Measurements from ENCODE around the gene DAB1. TPM values are rescaled to one million over a fixed set of nuclear protein-coding genes. Genes with fewer than 3 reads are reported as not detected.

Gene DAB1
- total RNA-seq, 1 donor from 2014 or later = not detected

GRCh38 chr1:57450981-57451380 lies 27.1 kb upstream of the DAB1 start:
- Mint-ChIP-seq H3K4me1 (ENCODE audit: low read depth) (no peaks in the 10 kb centered on the region), H3K4me3 (ENCODE audit: unreplicated experiment) (no peak overlapping the region), H3K9me3 (ENCODE audit: low read depth) (peaks cover 3% of the 10 kb centered on the region), H3K27ac (ENCODE audit: unreplicated experiment) (no peak overlapping the region), H3K36me3 (ENCODE audit: low read depth) (peaks cover 5% of the 10 kb centered on the region), H3K27me3 (ENCODE audit: low read depth) (peaks cover 25% of the 10 kb centered on the region)
- no peak for TF ChIP-seq CTCF (IDR thresholded peaks at IDR 0.05)
- no peak for DNase-seq (ENCODE audit: low spot score)

DNA sequence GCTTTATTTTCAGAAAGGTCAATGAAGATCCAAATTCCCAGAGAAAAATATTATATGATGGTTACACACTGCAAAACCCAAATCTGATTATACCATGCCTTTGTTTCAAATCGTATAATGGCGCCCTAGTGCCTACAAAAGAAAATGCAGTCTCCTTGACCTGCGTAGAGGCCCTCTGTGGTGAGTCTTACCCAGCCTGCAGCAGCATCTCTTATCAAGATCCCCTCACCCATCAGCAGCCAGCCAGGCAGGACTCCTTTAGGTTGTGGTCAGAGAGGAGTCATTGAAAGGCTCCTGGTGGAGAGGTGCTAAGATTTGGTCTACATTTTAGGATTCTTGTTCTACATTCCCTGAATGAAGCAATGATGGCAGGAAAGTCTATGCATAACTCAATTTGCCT lies 23.7 kb upstream of the DAB1 start:
- H3K36me3 Mint-ChIP-seq (ENCODE audit: low read depth) = peaks cover 2% of the 10 kb centered on the region
- no peak overlapping the region for H3K27ac Mint-ChIP-seq (ENCODE audit: unreplicated experiment)
- no peak for DNase-seq (ENCODE audit: low spot score)
- H3K4me1 Mint-ChIP-seq (ENCODE audit: low read depth) = no peaks in the 10 kb centered on the region
- no peaks in the 10 kb centered on the region for H3K9me3 Mint-ChIP-seq (ENCODE audit: low read depth)
- TF ChIP-seq CTCF (IDR thresholded peaks at IDR 0.05) = no peak
- H3K4me3 Mint-ChIP-seq (ENCODE audit: unreplicated experiment) = no peak overlapping the region
- peaks cover 21% of the 10 kb centered on the region for H3K27me3 Mint-ChIP-seq (ENCODE audit: low read depth)

- H3K9me3 Mint-ChIP-seq (ENCODE audit: low read depth) = no peaks in the 10 kb centered on the region
- H3K4me1 Mint-ChIP-seq (ENCODE audit: low read depth) = no peaks in the 10 kb centered on the region
- no peak for DNase-seq (ENCODE audit: low spot score)
- peaks cover 2% of the 10 kb centered on the region for H3K36me3 Mint-ChIP-seq (ENCODE audit: low read depth)
- TF ChIP-seq CTCF (IDR thresholded peaks at IDR 0.05) = no peak
- no peak overlapping the region for H3K27ac Mint-ChIP-seq (ENCODE audit: unreplicated experiment)
- H3K4me3 Mint-ChIP-seq (ENCODE audit: unreplicated experiment) = no peak overlapping the region
- peaks cover 7% of the 10 kb centered on the region for H3K27me3 Mint-ChIP-seq (ENCODE audit: low read depth)
Measured at GRCh38 chr1:57443004-57443403, 19.1 kb upstream of the DAB1 start.

GRCh38 chr1:57440096-57440495 lies 16.2 kb upstream of the DAB1 start:
- no peak overlapping the region for H3K27ac Mint-ChIP-seq (ENCODE audit: unreplicated experiment)
- H3K36me3 Mint-ChIP-seq (ENCODE audit: low read depth) = no peaks in the 10 kb centered on the region

GRCh38 chr1:57431400-57431799 lies 7.5 kb upstream of the DAB1 start:
- Mint-ChIP-seq H3K27ac (ENCODE audit: unreplicated experiment) (no peak overlapping the region), H3K4me1 (ENCODE audit: low read depth) (no peaks in the 10 kb centered on the region), H3K27me3 (ENCODE audit: low read depth) (peaks cover 5% of the 10 kb centered on the region), H3K4me3 (ENCODE audit: unreplicated experiment) (no peak overlapping the region), H3K36me3 (ENCODE audit: low read depth) (no peaks in the 10 kb centered on the region), H3K9me3 (ENCODE audit: low read depth) (no peaks in the 10 kb centered on the region)
- DNase-seq (ENCODE audit: low spot score) = no peak
- TF ChIP-seq CTCF (IDR thresholded peaks at IDR 0.05) = no peak

More at GRCh38 chr1:57440096-57440495, 16.2 kb upstream of the DAB1 start:
- no peaks in the 10 kb centered on the region for H3K4me1 Mint-ChIP-seq (ENCODE audit: low read depth)
- peaks cover 7% of the 10 kb centered on the region for H3K27me3 Mint-ChIP-seq (ENCODE audit: low read depth)
- no peak for TF ChIP-seq CTCF (IDR thresholded peaks at IDR 0.05)
- no peak for DNase-seq (ENCODE audit: low spot score)
- no peak overlapping the region for H3K4me3 Mint-ChIP-seq (ENCODE audit: unreplicated experiment)
- no peaks in the 10 kb centered on the region for H3K9me3 Mint-ChIP-seq (ENCODE audit: low read depth)
